NCI-H748 (cell line): ENCODE data around the gene SETX.

Experiments used
- DNase-seq: peaks from one replicate; lab custom pipeline; 2025; ENCODE audit not compliant: unreplicated experiment; lab: John Stamatoyannopoulos, UW

SETX gene

DNA sequence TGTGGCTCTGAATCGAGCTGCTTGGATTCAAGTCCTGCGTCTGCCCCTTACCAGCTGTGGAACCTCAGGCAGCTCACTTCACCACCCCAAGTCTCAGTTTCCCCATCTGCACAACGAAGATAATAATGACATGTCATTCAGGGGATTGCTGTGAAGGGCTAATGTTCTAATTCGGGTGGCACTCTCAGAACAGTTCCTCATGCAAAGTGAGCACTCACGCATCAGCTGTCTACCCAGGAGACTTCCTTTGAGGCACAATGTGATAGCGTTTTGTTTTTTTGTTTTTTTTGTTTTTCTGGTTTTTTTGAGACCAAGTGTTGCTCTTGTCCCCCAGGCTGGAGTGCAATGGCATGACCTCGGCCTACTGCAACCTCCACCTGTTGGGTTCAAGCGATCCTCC lies 136.6 kb downstream of the SETX start:
- no peak for DNase-seq

DNA sequence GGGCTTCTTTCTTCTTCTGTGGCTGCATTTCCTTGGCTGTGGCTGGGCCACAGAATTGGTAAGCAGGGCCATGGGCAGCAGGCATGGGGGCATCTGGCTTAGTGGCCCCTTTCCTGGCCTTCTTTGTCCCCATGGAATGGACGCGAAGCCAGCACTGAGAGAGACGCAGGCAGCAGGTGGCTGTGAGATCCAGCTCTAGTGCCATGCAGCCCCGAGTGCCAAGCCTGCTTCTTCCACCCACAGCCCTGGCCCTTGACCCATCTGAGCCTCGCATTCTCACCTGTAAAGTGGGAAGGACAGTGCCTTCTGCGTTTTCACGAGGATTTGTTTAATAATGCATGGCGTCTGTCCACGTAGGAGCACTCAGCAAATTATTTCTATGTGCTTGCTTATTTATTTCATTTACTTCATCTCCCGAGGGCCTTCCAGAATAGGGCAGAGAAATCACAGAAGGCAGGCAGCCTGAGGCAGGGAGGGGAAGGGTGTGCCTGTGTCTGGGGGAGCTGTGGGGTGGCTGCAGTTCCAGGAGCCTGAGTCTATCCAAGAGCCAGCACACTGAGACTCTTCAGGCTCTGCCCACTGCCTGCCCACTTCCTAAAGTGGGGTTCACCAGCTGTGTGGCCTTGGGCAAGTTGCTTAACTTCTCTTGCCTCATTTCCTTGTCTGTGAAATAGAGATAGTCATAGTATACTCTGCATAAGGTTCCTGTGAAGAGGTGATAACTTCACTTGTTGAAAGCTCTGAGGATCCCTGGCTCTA lies 137.7 kb downstream of the SETX start:
- no peak for DNase-seq

DNA sequence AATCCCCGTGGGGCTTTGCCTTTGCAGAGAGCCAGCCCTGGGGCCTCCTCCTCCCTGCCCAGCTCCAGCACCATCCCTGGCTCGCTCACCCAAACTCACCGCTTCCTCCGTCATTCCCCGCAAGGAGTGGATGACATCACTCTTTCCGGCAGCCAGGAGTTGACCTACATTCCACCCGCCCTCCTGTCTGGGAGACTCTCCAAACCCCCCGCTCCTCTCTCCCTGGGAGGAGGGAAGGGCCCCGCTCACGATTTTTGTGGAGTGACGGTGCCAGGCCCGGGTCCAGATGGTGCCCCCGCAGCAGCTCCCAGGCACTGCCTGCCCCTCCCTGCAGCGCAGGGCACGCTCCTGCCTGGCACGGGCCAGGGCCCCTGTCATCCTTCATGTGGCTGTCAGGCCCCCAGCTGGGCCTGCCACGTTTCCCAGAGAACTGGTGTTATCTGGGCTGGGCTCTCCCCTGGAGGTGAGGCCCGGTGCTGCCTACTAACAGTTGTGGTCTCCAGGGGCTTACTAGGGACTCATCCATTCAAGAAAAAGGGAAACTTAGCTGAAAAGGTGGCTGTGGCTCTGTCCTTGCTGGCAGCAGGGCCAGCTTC lies 140.7 kb downstream of the SETX start:
- no peak for DNase-seq

DNA sequence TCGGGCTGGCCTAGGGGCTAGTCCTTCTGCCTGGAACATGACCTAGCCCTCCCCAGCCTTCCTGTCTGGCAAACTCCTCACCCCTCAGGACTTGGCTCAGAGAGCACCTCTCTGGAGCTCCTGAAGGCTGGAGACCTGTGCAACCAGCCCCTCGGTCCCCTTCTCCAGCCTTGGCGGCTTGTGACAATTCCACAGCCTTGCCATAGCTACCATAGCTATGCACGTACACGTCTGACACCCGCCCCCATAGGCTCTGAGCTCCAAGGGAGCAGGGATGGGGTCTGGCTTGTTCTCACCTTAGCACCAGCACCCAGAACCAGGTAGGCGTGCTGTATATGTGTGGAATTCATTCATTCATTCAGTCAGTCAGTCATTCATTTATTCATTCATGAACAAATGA lies 143.2 kb downstream of the SETX start:
- DNase-seq: no peak
